ENCODE measurements around the gene CTNND2.

The CTNND2 gene

DNA sequence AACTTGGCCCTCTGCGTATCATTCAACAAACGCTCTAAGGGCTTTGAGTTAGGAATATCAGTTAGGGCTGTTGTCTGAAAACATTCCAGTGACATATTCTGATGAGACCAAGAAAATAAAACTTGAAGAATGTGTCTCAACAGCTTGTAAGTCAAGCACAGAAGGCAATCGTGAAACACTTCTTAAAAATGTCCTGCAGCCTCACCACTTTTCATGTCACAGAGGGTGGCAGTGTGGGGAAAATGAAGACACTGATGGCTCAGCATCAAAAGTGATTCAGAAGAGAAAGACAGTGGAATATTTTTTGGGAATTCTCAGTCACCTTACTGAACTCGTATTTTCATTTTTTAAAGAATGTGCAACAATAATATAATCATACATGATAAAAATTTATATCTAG is 247.3 kb downstream of the CTNND2 start:
- no peaks in the 10 kb centered on the region for H3K27me3 ChIP-seq
- TF ChIP-seq, protein P1, sequence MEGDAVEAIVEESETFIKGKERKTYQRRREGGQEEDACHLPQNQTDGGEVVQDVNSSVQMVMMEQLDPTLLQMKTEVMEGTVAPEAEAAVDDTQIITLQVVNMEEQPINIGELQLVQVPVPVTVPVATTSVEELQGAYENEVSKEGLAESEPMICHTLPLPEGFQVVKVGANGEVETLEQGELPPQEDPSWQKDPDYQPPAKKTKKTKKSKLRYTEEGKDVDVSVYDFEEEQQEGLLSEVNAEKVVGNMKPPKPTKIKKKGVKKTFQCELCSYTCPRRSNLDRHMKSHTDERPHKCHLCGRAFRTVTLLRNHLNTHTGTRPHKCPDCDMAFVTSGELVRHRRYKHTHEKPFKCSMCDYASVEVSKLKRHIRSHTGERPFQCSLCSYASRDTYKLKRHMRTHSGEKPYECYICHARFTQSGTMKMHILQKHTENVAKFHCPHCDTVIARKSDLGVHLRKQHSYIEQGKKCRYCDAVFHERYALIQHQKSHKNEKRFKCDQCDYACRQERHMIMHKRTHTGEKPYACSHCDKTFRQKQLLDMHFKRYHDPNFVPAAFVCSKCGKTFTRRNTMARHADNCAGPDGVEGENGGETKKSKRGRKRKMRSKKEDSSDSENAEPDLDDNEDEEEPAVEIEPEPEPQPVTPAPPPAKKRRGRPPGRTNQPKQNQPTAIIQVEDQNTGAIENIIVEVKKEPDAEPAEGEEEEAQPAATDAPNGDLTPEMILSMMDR (IDR thresholded peaks at IDR 0.05; ENCODE audit: low read depth, low read length), result no peak

GRCh38 chr5:11655681-11656080 is 248.6 kb downstream of the CTNND2 start:
- TF ChIP-seq, protein P1 (IDR thresholded peaks at IDR 0.05; ENCODE audit: low read depth, low read length), result no peak
- Histone ChIP-seq H3K36me3 (no peaks in the 10 kb centered on the region), H3K4me1 (no peaks in the 10 kb centered on the region), H3K27me3 (no peaks in the 10 kb centered on the region), H3K9me3 (no peaks in the 10 kb centered on the region), H3K4me3 (ENCODE audit: low read depth, low read length) (no peak overlapping the region)
- no peak for DNase-seq

More for the DNA sequence above, 247.3 kb downstream of the CTNND2 start:
- no peaks in the 10 kb centered on the region for H3K36me3 ChIP-seq
- H3K4me3 ChIP-seq (ENCODE audit: low read depth, low read length), result no peak overlapping the region
- no peak for DNase-seq
- H3K4me1 ChIP-seq, result no peaks in the 10 kb centered on the region
- H3K9me3 ChIP-seq, result no peaks in the 10 kb centered on the region

GRCh38 chr5:11650936-11651335 is 253.3 kb downstream of the CTNND2 start:
- DNase-seq, result no peak
- Histone ChIP-seq H3K4me3 (ENCODE audit: low read depth, low read length) (no peak overlapping the region), H3K36me3 (no peaks in the 10 kb centered on the region), H3K9me3 (no peaks in the 10 kb centered on the region), H3K4me1 (no peaks in the 10 kb centered on the region), H3K27me3 (no peaks in the 10 kb centered on the region)
- TF ChIP-seq, protein P1 (IDR thresholded peaks at IDR 0.05; ENCODE audit: low read depth, low read length), result no peak

GRCh38 chr5:11646141-11646540 is 258.1 kb downstream of the CTNND2 start:
- H3K4me1 ChIP-seq, result no peaks in the 10 kb centered on the region
- TF ChIP-seq, protein P1 (IDR thresholded peaks at IDR 0.05; ENCODE audit: low read depth, low read length), result no peak
- no peaks in the 10 kb centered on the region for H3K9me3 ChIP-seq
- H3K36me3 ChIP-seq, result no peaks in the 10 kb centered on the region
- H3K4me3 ChIP-seq (ENCODE audit: low read depth, low read length), result no peak overlapping the region
- no peak for DNase-seq
- no peaks in the 10 kb centered on the region for H3K27me3 ChIP-seq

- H3K4me3 ChIP-seq (ENCODE audit: low read depth, low read length), result no peak overlapping the region
- TF ChIP-seq, protein P1 (IDR thresholded peaks at IDR 0.05; ENCODE audit: low read depth, low read length), result no peak
- no peaks in the 10 kb centered on the region for H3K9me3 ChIP-seq
- H3K27me3 ChIP-seq, result no peaks in the 10 kb centered on the region
- no peaks in the 10 kb centered on the region for H3K4me1 ChIP-seq
- no peak for DNase-seq
- H3K36me3 ChIP-seq, result no peaks in the 10 kb centered on the region
These were observed 261.8 kb downstream of the CTNND2 start for GRCh38 chr5:11642438-11642837.

DNA sequence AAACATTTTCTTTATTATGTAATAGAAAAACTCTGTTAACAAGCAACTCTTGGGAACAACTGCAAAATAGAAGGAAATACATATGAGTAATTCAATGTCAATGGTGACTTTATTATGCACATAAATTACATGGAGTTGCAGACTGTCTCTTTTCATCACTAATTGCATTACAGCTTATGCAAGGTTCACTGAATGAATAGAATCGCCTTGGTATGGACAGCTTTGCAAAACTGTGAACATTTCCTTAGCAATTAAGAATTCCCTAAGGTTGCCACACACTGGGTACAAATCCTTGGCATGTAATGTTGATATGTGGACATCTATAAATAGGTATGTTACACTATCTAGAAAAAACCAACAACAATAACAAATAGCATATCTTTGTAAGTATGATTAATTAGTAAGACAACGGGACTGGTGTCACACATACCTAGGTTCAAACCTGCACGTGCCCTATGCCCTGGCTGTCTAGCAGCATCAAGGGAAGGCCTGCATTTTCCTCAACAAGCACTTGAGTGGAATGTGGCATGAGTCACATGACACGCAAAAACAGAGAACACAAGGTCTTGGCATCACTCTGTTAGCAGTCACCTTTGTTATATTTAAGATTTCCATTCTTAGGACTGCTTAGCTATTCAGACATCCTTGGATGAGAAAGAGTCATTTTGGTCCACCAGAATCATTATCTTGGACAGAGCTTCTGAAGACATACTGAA is 263.9 kb downstream of the CTNND2 start:
- H3K4me1 ChIP-seq, result no peaks in the 10 kb centered on the region
- no peaks in the 10 kb centered on the region for H3K27me3 ChIP-seq
- DNase-seq, result no peak
- TF ChIP-seq, protein P1 (IDR thresholded peaks at IDR 0.05; ENCODE audit: low read depth, low read length), result no peak
- H3K9me3 ChIP-seq, result no peaks in the 10 kb centered on the region
- no peaks in the 10 kb centered on the region for H3K36me3 ChIP-seq
- H3K4me3 ChIP-seq (ENCODE audit: low read depth, low read length), result no peak overlapping the region
